Body of pancreas (tissue), 4 donors: Measurements from ENCODE around the gene GALNTL6.

Source experiments
- CTCF ChIP-seq, 7 experiments: fragments of 450-650 bp in 4 of 7; fragments of 200-600 bp in 3 of 7; sonication (generic) in 3 of 7; IDR thresholded peaks; one replicate each; pipeline ENCODE4 v1.5.1; 2016 to 2019; ENCODE audit warnings: antibody characterized with exemption in 7 of 7
- POLR2A ChIP-seq, 3 donors: fragments of 450-650 bp; IDR thresholded peaks; one replicate each; pipeline ENCODE4 v1.6.1; 2016; ENCODE audit warnings: antibody characterized with exemption in 3 of 3, mild to moderate bottlenecking in 2 of 3

- no peak for TF ChIP-seq CTCF (IDR thresholded peaks at IDR 0.05)
- TF ChIP-seq POLR2A (IDR thresholded peaks at IDR 0.05): no peak
Observed at GRCh38 chr4:172838111-172838510, 1024.9 kb downstream of the GALNTL6 start.
